Ovary (tissue), 3 donors: ENCODE measurements around the gene ABI1.

Source experiments
- CTCF ChIP-seq, 3 donors: fragments of 450-650 bp in 2 of 3; fragments of 200-600 bp in 1 of 3; IDR thresholded peaks; one replicate each; pipeline versions ENCODE4 v1.5.1 to v1.8.0; 2016 to 2022; ENCODE audit warnings: antibody characterized with exemption in 3 of 3, mild to moderate bottlenecking in 1 of 3
- POLR2A ChIP-seq: fragments of 450-650 bp; IDR thresholded peaks from one replicate; pipeline ENCODE4 v1.6.1; 2017; ENCODE audit warnings: antibody characterized with exemption, mild to moderate bottlenecking, moderate library complexity
- donor health status: DM: no; HTN: no; CAD: no.

DNA sequence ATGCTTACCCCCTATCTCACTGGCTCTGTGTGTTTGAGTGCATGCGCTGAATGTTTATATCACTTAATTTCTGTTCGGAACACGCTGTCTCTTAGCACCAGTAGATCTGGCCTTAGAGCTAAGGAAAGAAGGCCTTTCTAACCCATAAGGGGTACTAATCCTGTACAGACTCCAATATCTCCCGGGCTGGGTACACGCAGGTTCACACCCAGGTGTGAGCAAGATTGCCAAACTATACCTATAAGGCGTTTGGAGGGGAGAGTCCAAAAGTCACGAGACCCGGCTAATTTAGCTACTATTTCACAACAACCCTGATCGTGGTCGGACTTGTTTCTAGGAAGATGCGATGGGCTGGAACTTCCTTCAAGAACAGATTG, 164.0 kb downstream of the ABI1 start:
- TF ChIP-seq CTCF (IDR thresholded peaks at IDR 0.05) (no peak), POLR2A (no peak)
